ENCODE data around the gene SYPL2. TPM values are rescaled to one million over a fixed set of nuclear protein-coding genes. Genes with fewer than 3 reads are reported as not detected.

SYPL2 gene
- total and polyA plus RNA-seq, 2 donors (not counting 1 experiment from before 2014, with no cell fraction given), result not detected

DNA sequence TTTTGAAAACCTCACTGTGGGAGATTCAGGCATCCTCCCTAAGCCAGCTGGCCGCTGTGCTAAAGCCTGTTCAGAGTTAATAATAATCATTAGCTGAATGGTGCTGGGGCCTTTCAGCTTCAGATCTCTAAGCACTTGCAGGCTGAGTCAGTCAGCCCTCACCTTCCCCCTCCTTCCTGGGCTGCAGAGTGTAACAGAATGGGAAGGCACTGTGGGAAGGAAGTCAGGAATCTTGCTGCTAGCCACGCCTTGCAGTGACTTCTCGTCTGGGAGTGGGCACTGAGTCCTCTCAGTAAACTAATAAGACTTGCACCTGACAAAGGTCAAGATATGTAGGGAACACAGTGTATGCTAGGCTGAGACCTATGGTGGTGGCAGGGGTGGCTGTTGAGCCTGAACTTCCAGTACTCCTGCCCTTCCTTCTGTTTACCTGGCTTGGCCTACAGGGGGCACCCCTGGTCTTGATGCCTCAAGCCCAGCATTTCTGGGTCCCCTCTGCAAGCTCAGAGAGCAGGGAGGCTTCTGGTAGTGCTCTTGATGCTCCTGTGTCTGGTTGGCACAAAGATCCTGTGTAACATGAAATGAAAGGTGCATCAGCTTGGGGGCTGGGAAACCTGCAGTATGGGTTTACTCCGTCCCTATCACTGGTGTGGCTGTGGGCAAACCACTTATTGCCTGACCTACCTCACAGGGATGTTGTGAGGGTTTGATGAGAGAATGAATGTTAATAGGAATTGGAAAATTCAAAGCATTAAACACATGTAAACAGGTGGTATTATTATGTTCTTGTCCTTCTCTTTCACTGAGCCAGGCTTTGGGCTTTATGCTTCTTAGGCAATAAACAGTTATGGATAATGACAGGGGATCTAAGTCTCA lies 33.6 kb downstream of the SYPL2 start:
- ATAC-seq (ENCODE audit: low read depth), result peak; percentile 64
- Mint-ChIP-seq H3K4me3 (no peak overlapping the region), H3K9me3 (ENCODE audit: insufficient read depth) (no peaks in the 10 kb centered on the region), H3K27ac (peak overlapping the region; percentile 32), H3K4me1 (peaks cover 54% of the 10 kb centered on the region), H3K27me3 (no peaks in the 10 kb centered on the region)
- peak; percentile 50 for DNase-seq
- WGBS (ENCODE audit: insufficient coverage), result 78% methylated on average over 3 of the region's 4 CpGs
- intact Hi-C loops (cut with micrococcal nuclease), result no loop called here
- peaks cover 38% of the 10 kb centered on the region for H3K79me2 ChIP-seq (ENCODE audit: control insufficient read depth, insufficient read depth, low read length)
- peaks cover 57% of the 10 kb centered on the region for H4K20me1 ChIP-seq (ENCODE audit: control insufficient read depth, insufficient read depth, low read length, poor library complexity, severe bottlenecking)
- no peak overlapping the region for H2AFZ ChIP-seq (ENCODE audit: insufficient read depth, low read depth, low read length, poor library complexity, severe bottlenecking)
- no peaks in the 10 kb centered on the region for H3K27me3 ChIP-seq (replicated peaks in 1 of 4; ENCODE audit: control extremely low read depth in 1 of 4, control insufficient read depth in 3 of 4, insufficient read depth in 4 of 4, low read length in 3 of 4)
- H3K4me2 ChIP-seq (replicated peaks; ENCODE audit: low read depth, low read length, poor library complexity, severe bottlenecking), result no peak overlapping the region
- H3K27ac ChIP-seq (ENCODE audit: low read length in 2 of 2), result no peak overlapping the region
- ChIA-PET POLR2A (no interaction called here), CTCF (interaction anchor here (1.3 to 37.9 kb wide), 3 partner anchors 9 to 221 kb away, joined by 3 to 926 read pairs (median 20); partner anchors contain the start of gene GPR61)
- no peaks in the 10 kb centered on the region for H3K9me3 ChIP-seq (ENCODE audit: control extremely low read depth in 1 of 3, control insufficient read depth in 2 of 3, insufficient read depth in 1 of 3, low read length in 2 of 3)
- H3K4me3 ChIP-seq (ENCODE audit: control extremely low read depth in 1 of 5, extremely low read depth in 1 of 5, insufficient read depth in 1 of 5, low read depth in 2 of 5, low read length in 4 of 5), result no peak overlapping the region
- H3K36me3 ChIP-seq (replicated peaks in 1 of 2; ENCODE audit: control extremely low read depth in 1 of 2, control insufficient read depth in 1 of 2, extremely low read depth in 1 of 2, insufficient read depth in 2 of 2, low read length in 1 of 2), result peaks cover 0 to 49% of the 10 kb centered on the region in 2 experiments
- TF ChIP-seq EZH2 (IDR thresholded peaks at IDR 0.05; ENCODE audit: borderline replicate concordance, insufficient read depth, low read depth, low read length, poor library complexity, severe bottlenecking), result no peak
- TF ChIP-seq, protein P1, sequence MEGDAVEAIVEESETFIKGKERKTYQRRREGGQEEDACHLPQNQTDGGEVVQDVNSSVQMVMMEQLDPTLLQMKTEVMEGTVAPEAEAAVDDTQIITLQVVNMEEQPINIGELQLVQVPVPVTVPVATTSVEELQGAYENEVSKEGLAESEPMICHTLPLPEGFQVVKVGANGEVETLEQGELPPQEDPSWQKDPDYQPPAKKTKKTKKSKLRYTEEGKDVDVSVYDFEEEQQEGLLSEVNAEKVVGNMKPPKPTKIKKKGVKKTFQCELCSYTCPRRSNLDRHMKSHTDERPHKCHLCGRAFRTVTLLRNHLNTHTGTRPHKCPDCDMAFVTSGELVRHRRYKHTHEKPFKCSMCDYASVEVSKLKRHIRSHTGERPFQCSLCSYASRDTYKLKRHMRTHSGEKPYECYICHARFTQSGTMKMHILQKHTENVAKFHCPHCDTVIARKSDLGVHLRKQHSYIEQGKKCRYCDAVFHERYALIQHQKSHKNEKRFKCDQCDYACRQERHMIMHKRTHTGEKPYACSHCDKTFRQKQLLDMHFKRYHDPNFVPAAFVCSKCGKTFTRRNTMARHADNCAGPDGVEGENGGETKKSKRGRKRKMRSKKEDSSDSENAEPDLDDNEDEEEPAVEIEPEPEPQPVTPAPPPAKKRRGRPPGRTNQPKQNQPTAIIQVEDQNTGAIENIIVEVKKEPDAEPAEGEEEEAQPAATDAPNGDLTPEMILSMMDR (IDR thresholded peaks at IDR 0.05), result peak; percentile 54
- H3K4me1 ChIP-seq (ENCODE audit: control insufficient read depth in 2 of 2, insufficient read depth in 2 of 2, low read length in 2 of 2), result peaks cover 21 to 26% of the 10 kb centered on the region in 2 donors
- no peak overlapping the region for H3K9ac ChIP-seq (ENCODE audit: low read length)

DNA sequence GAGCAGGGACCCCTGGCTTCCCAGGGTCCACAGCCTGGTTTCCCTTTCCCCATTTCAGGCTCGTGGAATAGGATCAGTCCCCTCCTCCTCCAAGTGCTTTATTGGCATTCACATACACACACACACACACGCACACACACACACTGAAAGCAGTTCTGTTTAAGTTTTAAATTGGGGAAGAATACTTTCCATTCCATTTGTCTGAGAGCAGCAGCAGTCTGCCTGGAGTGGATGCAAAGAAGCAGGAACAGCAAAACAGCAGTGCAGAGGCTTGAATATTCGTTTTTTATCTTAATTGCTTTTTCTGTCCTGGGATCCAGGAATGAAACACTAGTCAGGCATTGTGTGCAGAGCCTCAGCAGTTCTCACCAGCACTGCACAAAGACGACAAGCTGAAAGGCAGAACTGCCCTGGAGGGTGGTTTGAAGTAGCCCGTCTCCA lies 34.6 kb downstream of the SYPL2 start:
- WGBS (ENCODE audit: insufficient coverage), result 94% methylated on average over 3 of the region's 5 CpGs
- Histone ChIP-seq H3K9me3 (ENCODE audit: control extremely low read depth in 1 of 3, control insufficient read depth in 2 of 3, insufficient read depth in 1 of 3, low read length in 2 of 3) (no peaks in the 10 kb centered on the region), H3K79me2 (ENCODE audit: control insufficient read depth, insufficient read depth, low read length) (peaks cover 27% of the 10 kb centered on the region), H3K9ac (ENCODE audit: low read length) (no peak overlapping the region), H3K27me3 (replicated peaks in 1 of 4; ENCODE audit: control extremely low read depth in 1 of 4, control insufficient read depth in 3 of 4, insufficient read depth in 4 of 4, low read length in 3 of 4) (no peaks in the 10 kb centered on the region), H3K27ac (ENCODE audit: low read length in 2 of 2) (no peak overlapping the region), H3K4me1 (ENCODE audit: control insufficient read depth in 2 of 2, insufficient read depth in 2 of 2, low read length in 2 of 2) (peaks cover 13 to 16% of the 10 kb centered on the region in 2 donors), H2AFZ (ENCODE audit: insufficient read depth, low read depth, low read length, poor library complexity, severe bottlenecking) (no peak overlapping the region), H4K20me1 (ENCODE audit: control insufficient read depth, insufficient read depth, low read length, poor library complexity, severe bottlenecking) (peaks cover 46% of the 10 kb centered on the region), H3K4me3 (ENCODE audit: control extremely low read depth in 1 of 5, extremely low read depth in 1 of 5, insufficient read depth in 1 of 5, low read depth in 2 of 5, low read length in 4 of 5) (no peak overlapping the region), H3K4me2 (replicated peaks; ENCODE audit: low read depth, low read length, poor library complexity, severe bottlenecking) (no peak overlapping the region), H3K36me3 (replicated peaks in 1 of 2; ENCODE audit: control extremely low read depth in 1 of 2, control insufficient read depth in 1 of 2, extremely low read depth in 1 of 2, insufficient read depth in 2 of 2, low read length in 1 of 2) (peaks cover 0 to 45% of the 10 kb centered on the region in 2 experiments)
- H3K27me3 Mint-ChIP-seq, result no peaks in the 10 kb centered on the region
- H3K4me3 Mint-ChIP-seq, result no peak overlapping the region
- ChIA-PET CTCF (interaction anchor here (3.6 to 37.9 kb wide), 2 partner anchors 10 to 31 kb away, joined by 20 to 926 read pairs; partner anchors contain the start of gene GPR61), POLR2A (no interaction called here)
- peaks cover 44% of the 10 kb centered on the region for H3K4me1 Mint-ChIP-seq
- TF ChIP-seq EZH2 (IDR thresholded peaks at IDR 0.05; ENCODE audit: borderline replicate concordance, insufficient read depth, low read depth, low read length, poor library complexity, severe bottlenecking), result no peak
- TF ChIP-seq, protein P1 (IDR thresholded peaks at IDR 0.05), result no peak
- no peak for DNase-seq
- intact Hi-C loops (cut with micrococcal nuclease), result no loop called here
- H3K27ac Mint-ChIP-seq, result no peak overlapping the region
- ATAC-seq (ENCODE audit: low read depth), result no peak
- no peaks in the 10 kb centered on the region for H3K9me3 Mint-ChIP-seq (ENCODE audit: insufficient read depth)

All from B cell (primary cell).